ENCODE measurements around the gene CAMSAP2.

The CAMSAP2 gene, protein sequence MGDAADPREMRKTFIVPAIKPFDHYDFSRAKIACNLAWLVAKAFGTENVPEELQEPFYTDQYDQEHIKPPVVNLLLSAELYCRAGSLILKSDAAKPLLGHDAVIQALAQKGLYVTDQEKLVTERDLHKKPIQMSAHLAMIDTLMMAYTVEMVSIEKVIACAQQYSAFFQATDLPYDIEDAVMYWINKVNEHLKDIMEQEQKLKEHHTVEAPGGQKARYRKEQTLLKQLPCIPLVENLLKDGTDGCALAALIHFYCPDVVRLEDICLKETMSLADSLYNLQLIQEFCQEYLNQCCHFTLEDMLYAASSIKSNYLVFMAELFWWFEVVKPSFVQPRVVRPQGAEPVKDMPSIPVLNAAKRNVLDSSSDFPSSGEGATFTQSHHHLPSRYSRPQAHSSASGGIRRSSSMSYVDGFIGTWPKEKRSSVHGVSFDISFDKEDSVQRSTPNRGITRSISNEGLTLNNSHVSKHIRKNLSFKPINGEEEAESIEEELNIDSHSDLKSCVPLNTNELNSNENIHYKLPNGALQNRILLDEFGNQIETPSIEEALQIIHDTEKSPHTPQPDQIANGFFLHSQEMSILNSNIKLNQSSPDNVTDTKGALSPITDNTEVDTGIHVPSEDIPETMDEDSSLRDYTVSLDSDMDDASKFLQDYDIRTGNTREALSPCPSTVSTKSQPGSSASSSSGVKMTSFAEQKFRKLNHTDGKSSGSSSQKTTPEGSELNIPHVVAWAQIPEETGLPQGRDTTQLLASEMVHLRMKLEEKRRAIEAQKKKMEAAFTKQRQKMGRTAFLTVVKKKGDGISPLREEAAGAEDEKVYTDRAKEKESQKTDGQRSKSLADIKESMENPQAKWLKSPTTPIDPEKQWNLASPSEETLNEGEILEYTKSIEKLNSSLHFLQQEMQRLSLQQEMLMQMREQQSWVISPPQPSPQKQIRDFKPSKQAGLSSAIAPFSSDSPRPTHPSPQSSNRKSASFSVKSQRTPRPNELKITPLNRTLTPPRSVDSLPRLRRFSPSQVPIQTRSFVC (N-terminal part only)

DNA sequence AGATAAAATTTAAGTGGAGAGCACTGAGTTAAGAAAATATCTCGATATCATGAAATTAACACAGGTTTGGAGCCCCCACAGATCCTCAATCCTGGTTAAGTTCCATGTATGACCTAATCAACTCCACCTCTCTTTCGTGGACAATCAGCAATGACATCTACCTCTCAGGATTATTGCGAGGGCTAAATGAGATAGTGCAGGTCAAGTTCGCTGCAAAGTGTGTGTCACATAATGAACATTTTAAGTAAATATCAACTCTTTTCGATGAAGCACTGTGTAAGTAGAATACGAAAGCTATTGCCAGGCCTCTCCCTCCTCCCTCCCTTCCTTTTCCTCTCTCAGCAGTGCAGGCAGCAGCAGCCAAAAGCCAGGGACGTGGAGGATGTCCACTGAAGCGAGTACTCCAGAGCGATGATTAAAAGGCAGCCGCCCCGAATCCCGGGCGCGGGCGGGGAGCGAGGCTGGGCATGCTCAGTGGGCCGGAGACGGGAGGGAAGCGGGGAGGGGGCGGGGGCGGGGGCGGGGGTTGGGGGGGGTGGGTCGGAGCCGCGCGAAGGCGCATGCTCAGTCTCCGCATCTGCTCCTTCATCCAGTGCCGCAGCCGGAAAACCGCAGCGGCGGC is at the start of gene CAMSAP2:
TSS of gene CAMSAP2 (plus strand) at position 567 of the 622 bp plus-strand sequence. CDS start 935 bp downstream, outside the sequence.
- DNase-seq (ENCODE audit: low read depth in 2 of 2) = peak; percentile 9 to 45

DNA sequence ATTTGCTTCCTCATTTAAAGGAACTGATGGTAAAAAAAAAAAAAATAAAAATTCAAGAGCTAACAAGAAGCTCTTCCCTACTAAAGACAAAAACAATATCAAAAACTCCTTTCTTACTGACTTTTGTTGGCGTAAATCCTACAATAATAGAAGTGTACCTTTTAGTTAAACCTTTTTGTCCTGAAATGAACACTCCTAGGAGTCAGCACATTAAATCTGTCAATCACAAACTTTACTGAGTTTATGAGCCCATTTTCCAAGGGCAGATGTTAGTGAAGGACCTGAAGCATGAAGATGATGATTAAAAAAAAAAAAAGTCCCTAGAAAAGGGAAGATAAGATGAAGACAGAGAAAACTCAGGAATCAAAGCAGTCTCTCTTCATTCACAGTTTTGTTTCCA is 46.4 kb upstream of the CAMSAP2 start:
- DNase-seq (ENCODE audit: low read depth in 2 of 2) = no peak

DNA sequence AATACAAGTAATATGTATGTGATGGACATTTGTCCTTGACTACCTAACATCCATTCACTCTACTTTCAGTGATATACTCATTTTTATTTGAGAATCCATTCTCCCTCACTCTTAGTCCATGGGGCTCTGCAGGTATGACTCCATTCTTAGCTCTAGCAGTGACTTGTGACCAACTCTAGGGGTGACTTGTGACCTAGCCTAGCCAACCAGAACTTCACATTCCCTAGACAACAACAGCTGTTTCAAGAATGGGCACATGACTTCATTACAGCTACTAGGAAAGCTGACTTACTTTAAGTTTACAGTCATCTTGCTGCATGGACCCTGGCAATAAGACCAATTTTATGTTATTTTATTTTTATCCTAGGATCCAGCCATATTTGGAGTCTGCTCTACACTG is 45.4 kb upstream of the CAMSAP2 start:
- DNase-seq (ENCODE audit: low read depth in 2 of 2) = no peak

DNA sequence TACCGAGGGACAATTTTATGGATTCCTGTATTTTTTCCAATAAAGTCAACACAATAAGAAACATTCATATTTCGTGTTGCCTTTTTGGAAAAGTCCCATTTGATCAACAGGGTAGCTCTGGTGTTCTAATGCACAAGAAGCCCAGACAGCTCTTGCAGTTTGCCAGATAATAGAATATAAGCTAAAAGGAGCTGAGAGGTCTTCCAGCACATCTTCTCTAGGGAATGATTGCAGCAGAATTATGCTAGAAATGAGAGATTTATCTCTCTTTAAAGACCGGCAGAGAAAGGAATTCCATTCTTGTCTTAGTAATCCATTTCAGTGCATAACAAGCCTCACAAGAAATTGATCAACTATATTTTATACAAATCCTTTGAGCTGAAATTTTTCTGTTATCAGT is 44.0 kb upstream of the CAMSAP2 start:
- no peak for DNase-seq (ENCODE audit: low read depth in 2 of 2)

DNA sequence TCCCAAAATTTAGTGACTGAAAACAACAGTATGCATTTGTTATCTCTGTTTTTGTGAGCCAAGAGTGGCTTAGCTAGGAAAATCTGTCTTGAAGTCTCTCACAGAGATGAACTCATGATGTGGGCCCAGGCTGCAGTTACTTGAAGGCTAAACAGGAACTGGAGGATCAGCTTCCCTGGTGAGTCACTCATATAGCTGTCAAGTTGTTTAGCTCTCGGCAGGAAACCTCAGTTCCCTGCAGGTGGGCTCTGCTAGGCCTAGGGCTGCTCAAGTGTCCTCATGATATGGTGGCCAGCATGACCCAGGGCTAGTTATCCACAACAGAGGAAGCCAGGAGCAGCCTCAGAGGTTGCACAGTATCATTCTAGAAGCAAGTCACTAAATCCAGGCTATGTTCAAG is 38.8 kb upstream of the CAMSAP2 start:
- no peak for DNase-seq (ENCODE audit: low read depth in 2 of 2)

DNA sequence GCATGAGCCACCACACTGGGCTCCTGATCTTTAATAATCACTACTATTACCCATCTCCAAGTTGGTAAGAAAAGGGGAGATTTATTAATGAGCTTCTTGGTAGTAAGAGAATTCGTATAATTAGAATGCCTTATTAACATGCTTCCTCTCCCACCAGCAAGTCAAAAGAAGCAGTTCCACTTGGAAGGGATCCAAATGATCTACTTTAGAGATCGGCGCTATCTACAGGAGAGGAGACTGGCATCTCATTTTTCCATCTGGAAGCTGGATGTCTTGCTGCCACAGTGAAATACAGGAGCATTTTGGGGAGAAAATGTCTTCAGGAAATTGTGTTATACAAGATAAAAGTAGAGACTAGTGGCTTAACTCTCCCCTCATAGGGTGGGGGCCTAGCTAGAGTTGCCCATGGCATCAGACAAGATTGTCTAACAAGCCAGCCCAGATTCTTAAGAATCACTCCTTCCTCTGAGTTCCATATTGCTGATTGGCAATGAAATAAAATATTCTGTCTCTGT is 33.6 kb upstream of the CAMSAP2 start:
- DNase-seq (ENCODE audit: low read depth in 2 of 2) = no peak

DNA sequence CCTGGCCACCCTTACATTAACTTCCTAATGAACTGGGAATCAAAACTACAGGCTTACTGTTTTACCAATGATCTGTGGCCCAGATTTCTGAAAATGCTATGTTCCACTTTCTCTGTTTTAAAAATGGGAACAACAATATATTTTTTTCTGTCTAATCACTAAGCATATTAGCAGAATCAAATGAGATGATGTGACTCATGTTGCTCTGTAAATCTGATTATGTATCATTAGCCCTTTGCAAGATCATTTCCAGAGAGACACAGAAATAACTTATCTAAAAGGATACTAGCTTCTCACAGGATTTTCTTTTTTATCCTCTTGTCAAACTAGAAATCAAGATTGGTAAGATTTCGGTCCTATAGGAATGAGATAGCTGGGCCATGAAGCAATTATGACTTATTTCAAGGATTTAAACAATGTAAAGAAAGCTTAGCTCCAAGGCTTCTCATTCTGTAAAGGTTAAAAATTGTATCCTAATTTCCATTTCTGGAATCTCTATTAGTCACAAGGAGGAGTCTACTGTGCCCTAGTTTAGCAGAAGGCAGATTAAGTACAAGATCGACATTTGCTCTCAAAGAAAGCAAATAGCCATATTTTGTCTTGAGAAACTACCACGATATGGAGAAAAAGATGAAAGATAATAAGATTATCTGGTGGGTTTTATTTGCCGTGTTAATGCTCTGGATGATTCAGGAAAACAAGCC is 32.4 kb upstream of the CAMSAP2 start:
- no peak for DNase-seq (ENCODE audit: low read depth in 2 of 2)

DNA sequence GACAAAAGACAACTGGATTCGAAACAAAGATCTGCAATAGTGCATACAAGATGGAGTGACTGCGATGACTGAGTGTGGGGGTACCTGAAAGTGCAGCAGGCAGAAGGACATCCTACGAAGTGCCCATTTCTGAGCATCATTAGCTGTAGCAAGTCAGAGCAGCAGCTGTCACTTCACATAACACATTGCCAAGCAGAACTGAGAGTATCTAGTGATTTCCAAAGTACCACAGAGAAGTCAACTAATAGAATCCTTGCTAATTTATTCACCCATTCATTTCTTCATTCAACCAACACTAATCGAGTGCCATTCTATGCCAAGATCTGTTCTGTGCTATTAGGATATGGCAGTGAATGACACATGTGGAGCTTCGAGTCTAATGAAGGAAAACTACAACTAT is 31.6 kb upstream of the CAMSAP2 start:
- no peak for DNase-seq (ENCODE audit: low read depth in 2 of 2)

DNA sequence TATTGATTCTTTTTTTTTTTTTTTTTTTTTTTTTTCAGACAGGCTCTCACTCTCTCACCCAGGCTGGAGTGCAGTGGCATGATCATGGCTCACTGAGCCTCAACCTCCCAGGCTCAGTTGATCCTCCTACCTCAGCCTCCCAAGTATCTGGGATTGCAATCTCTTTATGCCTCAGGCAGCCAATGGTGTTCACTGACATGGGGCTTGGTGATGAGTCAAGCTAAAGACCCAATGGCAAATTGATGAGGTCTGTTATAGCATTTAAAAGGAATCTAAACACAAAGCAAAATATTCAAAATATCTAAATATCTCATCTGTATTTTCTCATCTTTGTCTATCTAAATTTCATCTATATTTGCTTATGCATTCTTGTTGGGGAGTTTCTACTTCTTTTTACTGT is 30.5 kb upstream of the CAMSAP2 start:
- no peak for DNase-seq (ENCODE audit: low read depth in 2 of 2)

DNA sequence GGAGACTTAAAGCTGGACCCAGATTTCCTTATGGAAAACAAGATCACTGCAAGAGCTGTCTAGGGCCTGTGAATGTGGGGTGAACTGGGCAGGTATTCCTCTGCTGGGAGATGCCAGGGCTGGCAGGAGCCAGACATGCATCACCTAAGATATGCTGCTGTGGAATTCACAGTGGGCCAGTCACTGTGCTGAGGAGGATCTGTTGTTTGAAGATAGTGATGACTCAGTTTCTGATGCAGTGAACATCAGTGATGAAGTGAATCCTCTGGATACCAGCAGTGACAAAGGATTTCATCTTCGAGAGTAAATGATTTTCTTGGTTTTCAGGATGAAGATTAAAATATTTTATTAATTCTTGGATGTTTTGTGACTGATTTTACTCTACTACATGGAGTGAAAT is 29.9 kb upstream of the CAMSAP2 start:
- no peak for DNase-seq (ENCODE audit: low read depth in 2 of 2)

DNA sequence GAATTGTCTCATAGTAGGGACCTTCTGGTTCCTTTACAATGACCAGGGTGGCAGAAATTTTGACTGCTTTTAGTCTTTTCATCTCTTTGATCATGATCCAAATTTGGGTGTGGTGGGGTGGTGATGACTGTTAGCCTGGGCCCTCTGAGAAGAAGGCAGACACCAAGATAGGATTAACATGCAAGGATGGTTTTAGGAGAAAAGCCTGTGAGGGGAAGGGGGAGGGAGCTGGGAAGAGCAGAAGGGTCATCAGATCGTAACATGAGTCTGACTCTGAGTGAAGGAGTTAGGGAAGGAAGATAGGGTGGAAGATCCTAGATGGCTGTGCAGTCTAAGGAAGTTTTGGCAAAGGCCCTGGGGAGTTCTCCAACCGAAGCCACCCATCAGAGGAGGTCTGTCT is 28.5 kb upstream of the CAMSAP2 start:
- DNase-seq (ENCODE audit: low read depth in 2 of 2) = no peak

DNA sequence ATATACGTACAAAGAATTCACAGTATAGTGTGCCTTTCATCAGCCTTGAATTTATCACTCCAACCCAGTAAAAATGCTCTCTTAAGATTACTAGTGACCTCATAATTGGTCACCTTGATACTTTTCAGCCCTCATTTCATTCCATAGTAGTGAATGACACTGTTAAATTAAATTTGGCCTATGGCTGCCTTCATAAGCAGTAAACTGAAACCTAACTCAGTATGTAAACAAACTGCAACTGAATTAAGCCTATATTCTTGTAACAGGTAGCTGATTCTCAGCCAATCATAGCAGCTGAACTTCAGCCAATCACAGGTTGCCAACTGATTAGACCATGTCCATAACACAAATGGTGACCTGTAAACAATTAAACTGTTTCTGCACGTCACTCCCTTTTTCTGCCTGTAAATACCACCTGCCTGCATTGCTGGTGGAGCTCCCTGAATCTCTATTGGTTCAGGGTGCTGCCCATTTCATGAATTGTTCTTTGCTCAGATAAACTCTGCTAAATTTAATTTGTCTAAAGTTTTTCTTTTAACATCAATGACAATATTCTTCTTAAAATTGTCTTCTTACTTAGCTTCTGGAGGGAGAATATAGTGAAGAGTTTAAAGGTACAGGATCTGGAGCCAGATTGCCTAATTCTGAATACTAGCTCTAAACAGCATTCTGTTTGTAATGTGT is 24.0 kb upstream of the CAMSAP2 start:
- DNase-seq (ENCODE audit: low read depth in 2 of 2) = no peak

DNA sequence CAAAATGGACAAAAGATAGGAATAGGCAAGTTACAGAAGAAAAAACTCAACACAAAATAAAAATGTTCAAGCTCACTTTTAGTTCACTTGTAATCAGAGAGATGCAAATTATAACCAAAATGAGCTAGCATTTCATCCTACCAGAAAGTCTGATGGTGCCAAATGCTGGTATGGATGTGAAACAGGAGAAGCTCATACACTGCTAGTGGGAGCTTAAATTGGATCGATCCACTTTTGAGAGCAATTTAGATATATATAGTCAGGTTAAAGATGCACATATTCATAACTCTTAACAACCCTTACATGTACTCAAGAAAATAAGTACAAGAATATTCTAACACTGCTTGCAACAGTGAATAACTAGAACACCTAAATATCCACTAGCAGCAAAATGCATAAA is 18.5 kb upstream of the CAMSAP2 start:
- no peak for DNase-seq (ENCODE audit: low read depth in 2 of 2)

DNA sequence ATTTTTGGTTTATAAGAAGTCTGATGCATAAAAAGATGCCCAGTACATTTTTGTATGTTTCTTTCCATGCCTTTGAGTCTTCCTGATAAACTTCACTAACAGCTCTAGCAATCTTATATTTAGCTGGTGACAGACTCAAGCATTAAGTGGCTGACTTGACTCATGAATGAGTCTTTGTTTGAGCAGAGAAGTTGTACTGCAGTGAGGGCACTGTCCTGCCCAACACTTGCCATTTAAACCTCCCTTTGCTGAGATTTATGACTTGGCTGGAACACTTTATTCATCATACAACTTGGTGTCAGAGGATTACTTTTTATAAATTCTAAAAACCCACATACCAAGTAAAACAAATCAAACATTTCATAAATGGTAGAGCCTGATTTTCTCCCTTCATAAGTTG is 14.6 kb upstream of the CAMSAP2 start:
- DNase-seq (ENCODE audit: low read depth in 2 of 2) = no peak

DNA sequence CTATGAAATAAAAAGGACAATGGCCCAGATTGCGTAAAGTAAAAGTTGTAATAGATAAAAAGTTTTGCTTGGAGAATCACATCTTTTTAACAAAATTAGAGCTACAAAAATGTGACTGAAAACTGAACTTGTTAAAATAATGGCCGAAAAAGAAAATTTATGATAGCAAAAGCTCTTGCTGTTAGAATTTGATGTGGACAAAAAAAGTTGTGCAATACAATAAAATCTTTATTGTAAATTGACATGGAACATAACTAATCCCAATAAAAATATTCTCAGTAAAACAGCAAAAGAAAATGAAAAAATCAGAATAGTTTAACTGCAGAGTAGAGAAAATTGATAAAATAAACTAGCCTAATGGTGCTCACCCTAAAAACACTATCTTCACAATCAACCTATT is 11.4 kb upstream of the CAMSAP2 start:
- no peak for DNase-seq (ENCODE audit: low read depth in 2 of 2)

DNA sequence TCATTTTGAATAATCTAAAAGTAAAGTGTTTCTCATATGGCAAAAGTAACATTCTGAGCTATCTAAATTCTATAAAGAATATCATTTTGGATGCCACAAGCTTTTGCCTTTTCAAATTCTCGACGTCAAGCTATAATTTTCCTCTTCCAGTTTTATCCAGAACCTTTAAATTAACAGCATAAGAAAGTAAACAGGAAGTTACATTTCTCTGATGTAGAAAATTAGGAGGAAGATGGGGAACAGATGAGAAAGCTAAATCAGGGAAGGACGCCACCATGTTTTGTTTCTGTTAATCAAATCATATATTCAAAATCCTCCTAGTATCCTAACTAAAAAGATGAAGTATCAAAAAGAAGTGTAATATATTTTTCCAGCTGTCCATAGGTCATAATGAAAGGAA is 8.8 kb upstream of the CAMSAP2 start:
- DNase-seq (ENCODE audit: low read depth in 2 of 2) = no peak

DNA sequence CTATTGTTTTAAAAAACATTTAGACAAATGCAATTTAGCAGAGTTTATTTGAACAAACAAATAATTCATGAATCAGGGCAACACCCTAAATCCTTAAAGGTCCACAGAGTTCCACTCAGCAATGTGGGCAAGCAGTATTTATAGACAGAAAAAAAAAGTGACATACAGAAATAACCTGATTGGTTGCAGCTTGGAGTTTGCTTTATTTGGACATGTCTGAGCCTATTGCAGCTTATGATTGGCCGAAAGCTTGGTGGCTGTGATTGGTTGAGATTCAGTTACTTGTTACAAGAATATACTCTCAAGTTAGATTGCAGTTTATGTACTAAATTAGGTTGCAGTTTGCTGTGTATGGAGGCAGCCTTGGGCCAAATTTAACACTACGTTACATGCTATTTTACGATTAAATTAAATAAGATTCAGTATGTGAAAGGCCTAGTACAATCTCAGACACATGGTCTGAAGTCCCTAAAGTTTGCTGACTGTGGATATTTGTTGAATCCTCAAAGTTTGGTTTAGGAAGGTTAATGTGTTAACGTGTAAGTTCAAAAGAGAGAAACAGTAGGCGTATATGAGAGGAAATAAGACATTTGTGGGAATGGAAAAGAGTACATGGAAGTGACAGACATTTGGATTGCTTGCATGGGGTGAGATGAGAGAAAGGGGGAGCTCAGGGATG is 6.9 kb upstream of the CAMSAP2 start:
- DNase-seq (ENCODE audit: low read depth in 2 of 2) = no peak

DNA sequence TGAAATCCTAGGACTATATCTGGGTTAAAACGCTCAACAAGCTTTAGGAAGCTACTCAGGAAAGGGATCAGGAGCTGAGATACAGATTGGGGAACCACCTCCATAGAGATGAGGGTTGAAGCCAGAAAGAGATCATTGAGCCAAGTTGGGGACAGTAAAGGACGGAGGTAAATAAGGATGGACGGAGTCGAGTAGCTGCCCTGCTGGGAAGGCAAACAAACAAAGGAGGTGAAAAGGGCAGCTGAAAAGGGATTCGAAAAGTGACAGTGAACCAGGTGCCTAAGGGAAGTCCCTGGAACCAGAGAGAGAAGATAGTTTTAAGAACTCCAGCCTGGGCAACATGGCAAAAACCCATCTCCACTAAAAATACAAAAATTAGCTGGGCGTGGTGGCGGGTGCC is 6.3 kb upstream of the CAMSAP2 start:
- no peak for DNase-seq (ENCODE audit: low read depth in 2 of 2)

DNA sequence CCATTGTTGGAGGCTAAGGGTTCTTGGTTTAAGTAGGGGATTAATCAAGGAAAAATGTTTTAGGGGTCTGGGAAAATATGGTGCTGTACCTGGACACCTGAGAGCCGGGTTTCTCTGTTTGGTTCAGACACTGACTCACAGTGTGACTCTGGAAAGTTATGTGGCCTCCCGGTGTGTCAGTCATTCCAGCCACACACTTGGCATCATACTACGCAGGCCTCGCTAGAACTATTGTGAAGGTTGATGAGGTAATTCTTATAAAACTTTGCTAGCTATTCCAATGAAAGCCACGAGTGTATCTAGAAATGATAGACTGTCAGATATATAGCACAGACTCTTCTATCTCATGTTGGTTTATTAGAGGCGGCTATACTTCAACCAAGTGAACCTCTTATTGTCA is 4.8 kb upstream of the CAMSAP2 start:
- DNase-seq (ENCODE audit: low read depth in 2 of 2) = peak; percentile 15 to 30

DNA sequence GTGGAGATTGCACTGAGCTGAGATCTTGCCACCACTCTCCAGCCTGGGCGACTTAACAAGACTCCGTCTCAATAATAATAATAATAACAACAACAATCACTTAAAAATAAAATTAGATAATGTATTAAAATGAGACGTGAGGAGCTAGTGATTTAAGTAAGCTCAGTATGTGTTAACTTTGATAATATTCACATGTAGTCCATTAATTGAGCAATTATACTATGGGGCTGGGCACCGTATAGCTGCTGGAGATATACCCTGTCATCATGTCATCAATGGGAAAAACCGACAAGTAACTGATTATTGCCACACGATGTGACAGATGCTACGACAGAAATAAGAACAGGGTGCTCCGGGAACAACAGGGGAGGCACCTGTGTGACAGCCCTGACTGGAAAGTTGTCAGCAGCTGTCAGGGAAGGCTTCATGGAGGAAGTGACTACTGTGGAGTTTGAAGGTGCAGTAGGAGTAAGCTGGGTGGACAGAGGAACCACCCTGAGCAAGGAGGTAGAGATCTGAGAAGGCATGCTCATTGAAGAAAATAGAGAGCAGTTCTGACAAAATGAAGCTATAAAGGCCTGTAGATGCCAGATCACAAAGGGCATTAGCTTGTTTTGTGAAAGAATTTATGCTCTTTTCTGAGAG is 924 bp upstream of the CAMSAP2 start:
- no peak for DNase-seq (ENCODE audit: low read depth in 2 of 2)

All from stimulated activated CD4-positive, alpha-beta T cell treated with anti-CD3 and anti-CD28 coated beads, Interleukin-4, amount 100 ng/mL, for 48 hours (primary cell).